IPS-15b (cell line): ENCODE measurements around the gene EYS.
"Not testable (repeated sequence)": the region's sequence is repeated elsewhere in the genome, so short reads cannot be mapped to it uniquely, and the experiment has no call there.

ENCODE experiments used
- H3K27me3 ChIP-seq: one replicate; pipeline ENCODE4 v1.6.1; 2013; ENCODE audit warnings: low read length; ENCODE audit not compliant: control insufficient read depth, insufficient read depth
- H3K36me3 ChIP-seq: one replicate; pipeline ENCODE4 v1.6.1; 2013; ENCODE audit warnings: low read length; ENCODE audit not compliant: control insufficient read depth, insufficient read depth
- H3K4me1 ChIP-seq: one replicate; pipeline ENCODE4 v1.6.1; 2013; ENCODE audit warnings: mild to moderate bottlenecking, low read length; ENCODE audit not compliant: control insufficient read depth, insufficient read depth
- H3K4me3 ChIP-seq: one replicate; pipeline ENCODE4 v1.5.1; 2013; ENCODE audit warnings: low read depth, low read length
- H3K9ac ChIP-seq: one replicate; pipeline ENCODE4 v1.6.1; 2013; ENCODE audit warnings: low read depth, mild to moderate bottlenecking, low read length
- H3K9me3 ChIP-seq: one replicate; pipeline ENCODE4 v1.6.1; 2013; ENCODE audit warnings: mild to moderate bottlenecking, low read length; ENCODE audit not compliant: control insufficient read depth, insufficient read depth

The EYS gene

DNA sequence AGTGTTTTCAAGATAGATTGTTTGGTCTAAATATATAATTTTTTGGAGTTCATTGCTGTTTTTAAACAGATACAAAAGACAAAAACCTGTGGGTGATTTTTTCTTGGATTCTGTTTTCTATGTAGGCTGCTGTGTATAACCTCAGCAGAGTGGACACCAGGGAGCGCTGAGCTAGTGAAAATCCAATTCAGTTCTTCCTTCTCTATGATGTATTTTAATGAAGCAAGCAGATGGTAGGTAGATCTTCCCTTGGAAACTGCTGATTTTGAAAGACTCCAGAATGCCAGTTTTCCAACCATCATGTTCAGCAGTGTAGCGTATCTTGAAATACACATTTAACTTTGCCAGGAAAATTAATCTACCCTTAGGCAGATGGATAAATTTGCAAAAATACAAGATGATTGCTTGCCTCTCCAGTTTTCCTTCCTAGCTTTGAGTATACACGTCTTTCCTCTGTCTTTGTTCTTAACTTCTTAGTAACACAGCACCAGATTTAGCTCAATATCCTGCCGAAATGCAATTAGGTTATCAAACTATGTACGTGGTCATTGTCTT is 1893.4 kb downstream of the EYS start:
- Histone ChIP-seq H3K27me3 (no peaks in the 10 kb centered on the region), H3K9me3 (no peaks in the 10 kb centered on the region), H3K4me1 (no peaks in the 10 kb centered on the region), H3K36me3 (no peaks in the 10 kb centered on the region), H3K9ac (no peak overlapping the region), H3K4me3 (no peak overlapping the region)

DNA sequence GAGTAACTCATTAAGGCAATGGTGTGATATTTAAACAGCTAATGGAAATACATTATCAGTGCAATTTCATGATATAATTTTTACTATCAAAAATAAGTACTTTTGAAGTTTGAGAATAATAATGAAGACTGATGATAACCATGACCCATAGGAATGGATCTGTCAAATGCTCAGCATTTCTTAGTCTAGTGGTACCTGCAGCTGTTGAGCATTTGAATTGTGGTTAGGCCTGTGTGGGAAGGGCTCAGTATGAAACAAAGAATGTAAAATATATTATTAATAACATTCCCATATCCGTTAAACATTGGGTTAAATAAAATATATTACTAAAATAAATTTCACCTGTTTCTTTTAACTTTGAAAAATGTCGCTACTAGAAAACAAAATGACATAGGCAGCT is 1898.5 kb downstream of the EYS start:
- H3K4me1 ChIP-seq: no peaks in the 10 kb centered on the region
- no peaks in the 10 kb centered on the region for H3K9me3 ChIP-seq
- H3K27me3 ChIP-seq: no peaks in the 10 kb centered on the region
- H3K4me3 ChIP-seq: no peak overlapping the region
- no peak overlapping the region for H3K9ac ChIP-seq
- H3K36me3 ChIP-seq: no peaks in the 10 kb centered on the region

DNA sequence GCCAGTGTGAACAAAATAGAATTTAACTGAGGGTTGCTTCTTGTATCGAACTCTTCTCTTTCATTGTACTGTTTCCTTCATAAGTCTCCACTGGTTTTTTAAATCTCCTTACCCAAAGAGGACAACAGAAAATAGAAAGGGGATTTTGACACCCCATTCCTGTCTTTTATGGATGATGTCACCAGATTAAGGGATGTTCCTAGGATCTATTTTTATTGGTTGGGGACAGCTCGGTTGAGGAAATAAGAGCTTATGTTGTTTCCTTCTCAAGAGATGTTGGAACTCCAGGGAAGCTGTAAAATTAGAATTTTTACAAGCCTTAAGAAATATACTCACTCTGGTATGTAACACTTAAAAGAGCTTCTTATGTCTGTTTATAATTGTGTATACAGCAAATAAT is 1900.0 kb downstream of the EYS start:
- Histone ChIP-seq H3K36me3 (no peaks in the 10 kb centered on the region), H3K9me3 (no peaks in the 10 kb centered on the region), H3K4me1 (no peaks in the 10 kb centered on the region), H3K27me3 (no peaks in the 10 kb centered on the region), H3K4me3 (no peak overlapping the region), H3K9ac (no peak overlapping the region)

DNA sequence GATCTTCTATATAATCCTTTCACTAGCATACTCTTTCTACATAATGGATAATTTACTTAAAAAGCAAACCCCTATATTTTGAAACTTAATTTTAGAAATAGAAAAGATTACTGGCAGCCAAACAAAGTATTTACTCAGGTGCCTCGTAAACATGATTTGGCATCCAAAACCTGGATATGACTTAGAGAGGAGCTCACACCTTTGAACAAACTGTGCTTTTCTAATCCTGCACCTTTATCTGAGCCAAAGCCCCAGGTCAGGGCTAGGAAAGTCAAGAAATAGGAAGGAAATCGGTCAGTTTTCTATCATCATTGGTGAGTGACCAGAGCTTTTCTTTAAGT is 1900.5 kb downstream of the EYS start:
- H3K9ac ChIP-seq: no peak overlapping the region
- H3K9me3 ChIP-seq: no peaks in the 10 kb centered on the region
- no peaks in the 10 kb centered on the region for H3K27me3 ChIP-seq
- H3K4me1 ChIP-seq: no peaks in the 10 kb centered on the region
- H3K4me3 ChIP-seq: no peak overlapping the region
- H3K36me3 ChIP-seq: no peaks in the 10 kb centered on the region

DNA sequence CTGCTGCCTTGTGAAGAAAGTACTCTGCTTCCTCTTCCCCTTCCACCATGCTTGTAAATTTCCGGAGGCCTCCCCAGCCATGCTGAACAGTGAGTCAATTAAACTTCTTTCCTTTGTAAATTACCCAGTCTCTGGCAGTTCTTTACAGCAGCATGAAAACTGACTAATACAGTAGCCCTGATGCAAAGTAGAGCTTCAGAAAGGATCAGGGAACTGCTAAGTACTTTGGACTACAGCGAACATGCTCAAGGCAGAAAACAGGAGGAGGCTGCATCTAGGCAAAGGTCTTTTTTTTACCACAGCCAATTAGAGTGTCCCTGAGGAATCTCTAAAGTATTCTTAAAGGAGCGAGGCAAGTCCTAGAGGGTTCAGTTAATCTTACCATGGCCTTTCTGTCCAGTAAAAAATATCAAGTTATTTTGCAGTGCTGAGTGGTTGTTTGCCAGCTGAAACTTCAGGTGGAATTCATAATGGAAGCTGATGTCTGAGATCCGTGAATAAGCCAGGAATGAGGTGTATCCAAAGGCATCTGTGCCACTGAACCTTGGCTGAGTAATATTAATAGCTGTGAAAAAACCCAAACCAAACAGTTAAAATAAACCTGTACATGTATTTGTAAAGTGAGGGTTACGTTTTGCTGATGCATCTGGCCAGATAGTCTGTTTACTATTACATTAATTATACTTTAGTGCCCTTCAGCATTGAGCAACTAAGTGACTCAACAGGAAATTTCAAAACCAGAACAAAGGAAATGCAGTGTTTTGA is 1901.0 kb downstream of the EYS start:
- H3K4me3 ChIP-seq: no peak overlapping the region
- H3K4me1 ChIP-seq: no peaks in the 10 kb centered on the region
- no peaks in the 10 kb centered on the region for H3K36me3 ChIP-seq
- no peaks in the 10 kb centered on the region for H3K27me3 ChIP-seq
- no peaks in the 10 kb centered on the region for H3K9me3 ChIP-seq
- H3K9ac ChIP-seq: no peak overlapping the region

DNA sequence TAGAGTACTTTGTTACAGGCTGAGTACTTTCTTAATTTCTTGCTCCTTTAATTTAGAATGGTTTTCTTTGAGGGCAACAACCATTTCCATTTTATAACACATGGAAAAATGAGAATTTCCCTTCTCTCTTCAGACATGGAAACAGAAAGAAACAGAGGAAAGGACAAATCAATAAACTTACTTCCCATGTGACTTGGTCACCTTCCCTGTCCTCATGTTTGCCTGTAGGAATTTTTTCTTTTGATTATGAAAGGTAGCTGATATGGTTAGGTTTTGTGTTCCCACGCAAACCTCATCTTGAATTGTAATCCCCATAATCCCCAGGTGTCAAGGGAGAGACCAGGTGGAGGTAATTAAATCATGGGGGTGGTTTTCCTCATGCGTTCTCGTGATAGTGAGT is 1901.7 kb downstream of the EYS start:
- H3K4me1 ChIP-seq: no peaks in the 10 kb centered on the region
- H3K9ac ChIP-seq: no peak overlapping the region
- no peaks in the 10 kb centered on the region for H3K9me3 ChIP-seq
- no peaks in the 10 kb centered on the region for H3K27me3 ChIP-seq
- no peak overlapping the region for H3K4me3 ChIP-seq
- H3K36me3 ChIP-seq: no peaks in the 10 kb centered on the region

DNA sequence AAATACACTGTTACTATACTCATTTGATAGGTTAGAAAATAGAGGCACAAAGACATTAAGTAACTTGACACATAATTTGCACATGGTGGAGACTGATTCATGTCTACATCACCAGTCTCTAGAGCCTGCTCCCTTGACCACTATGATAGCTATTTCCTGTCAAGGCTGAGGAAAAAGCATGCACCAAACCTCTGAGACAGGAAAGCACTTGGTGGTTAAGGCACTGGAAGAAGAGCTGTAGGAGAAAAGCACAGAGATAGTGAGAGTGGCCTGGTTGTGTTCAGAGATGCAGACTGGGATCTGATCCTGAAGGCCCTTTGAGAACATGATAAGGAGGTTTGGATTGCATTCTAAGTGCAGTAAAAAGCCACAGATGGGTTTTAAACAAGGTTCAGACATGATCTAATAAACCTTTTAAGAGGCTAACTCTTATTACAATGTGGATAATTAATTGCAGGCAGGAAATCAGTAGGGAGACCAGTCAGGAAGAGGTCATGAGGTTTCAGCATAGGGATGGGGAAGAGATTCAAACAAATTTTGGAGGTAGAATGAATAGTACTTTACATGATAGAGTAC is 1902.6 kb downstream of the EYS start:
- no peaks in the 10 kb centered on the region for H3K4me1 ChIP-seq

DNA sequence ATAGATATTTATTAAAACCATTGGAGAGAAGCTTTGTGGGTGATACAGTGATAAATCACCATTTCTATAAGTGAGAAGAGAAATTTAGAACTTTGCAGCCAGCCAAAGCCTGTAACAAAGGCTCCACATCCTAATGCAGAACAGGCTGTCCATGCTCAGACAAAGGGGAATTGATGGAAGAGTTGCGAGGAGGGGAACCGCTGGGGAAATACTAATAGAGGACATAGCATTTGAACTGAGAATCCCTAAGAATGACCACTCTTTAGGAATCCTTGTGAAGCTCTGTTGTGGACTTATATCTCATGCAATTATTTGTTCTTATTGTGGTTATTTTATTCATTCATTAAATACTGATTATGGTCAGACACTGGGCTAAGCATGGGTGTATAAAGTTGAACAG is 1903.7 kb downstream of the EYS start:
- Histone ChIP-seq H3K4me3 (no peak overlapping the region), H3K36me3 (no peaks in the 10 kb centered on the region), H3K9me3 (no peaks in the 10 kb centered on the region), H3K4me1 (no peaks in the 10 kb centered on the region), H3K27me3 (no peaks in the 10 kb centered on the region), H3K9ac (no peak overlapping the region)

More for the DNA sequence above, 1902.6 kb downstream of the EYS start:
- no peaks in the 10 kb centered on the region for H3K27me3 ChIP-seq
- H3K36me3 ChIP-seq: no peaks in the 10 kb centered on the region
- no peak overlapping the region for H3K9ac ChIP-seq
- no peak overlapping the region for H3K4me3 ChIP-seq
- no peaks in the 10 kb centered on the region for H3K9me3 ChIP-seq

DNA sequence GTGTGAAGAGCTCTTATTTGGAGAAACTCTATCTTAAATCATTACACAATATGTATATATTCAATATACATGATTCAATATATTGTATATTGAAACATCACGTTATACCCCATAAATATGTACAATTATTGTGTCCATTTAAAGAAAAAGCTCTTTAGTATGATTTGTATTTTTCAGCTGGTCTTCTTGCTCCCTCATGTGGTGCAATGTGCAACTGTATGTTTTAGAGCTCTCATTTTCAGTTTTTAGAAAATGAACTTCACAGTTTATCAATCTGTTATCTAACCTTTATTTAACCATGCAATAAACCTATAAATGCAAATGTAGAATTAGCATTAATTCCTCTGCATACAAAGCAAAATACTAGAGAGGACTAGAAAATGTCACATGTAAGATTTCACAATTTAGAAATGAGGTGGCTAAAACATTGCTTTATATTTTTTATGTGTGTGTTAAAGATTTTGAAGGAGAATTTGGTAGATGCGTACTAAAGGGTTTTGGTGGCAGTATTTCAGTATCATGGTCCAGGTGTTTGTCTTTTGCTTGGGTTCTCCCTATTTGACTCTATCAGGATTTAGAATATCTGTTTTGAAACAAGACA is 1904.3 kb downstream of the EYS start:
- Histone ChIP-seq H3K9me3 (no peaks in the 10 kb centered on the region), H3K27me3 (no peaks in the 10 kb centered on the region), H3K4me3 (no peak overlapping the region), H3K4me1 (no peaks in the 10 kb centered on the region), H3K9ac (no peak overlapping the region), H3K36me3 (no peaks in the 10 kb centered on the region)

DNA sequence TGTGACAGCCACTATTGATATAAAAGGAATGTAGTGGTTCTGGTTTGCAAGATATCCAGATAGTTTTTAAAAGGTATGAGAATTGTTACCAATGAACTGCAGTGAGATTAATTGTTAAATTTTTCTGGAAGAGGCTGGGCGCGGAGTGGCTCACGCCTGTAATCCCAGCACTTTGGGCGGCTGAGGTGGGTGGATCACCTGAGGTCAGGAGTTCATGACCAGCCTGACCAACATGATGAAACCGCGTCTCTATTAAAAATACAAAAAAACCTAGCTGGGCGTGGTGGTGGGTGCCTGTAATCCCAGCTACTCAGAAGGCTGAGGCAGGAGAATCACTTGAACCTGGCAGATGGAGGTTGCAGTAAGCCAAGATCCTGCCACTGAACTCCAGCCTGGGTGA is 1906.6 kb downstream of the EYS start:
- not testable (repeated sequence) for H3K4me3 ChIP-seq, H3K27me3 ChIP-seq, H3K36me3 ChIP-seq, H3K9me3 ChIP-seq, H3K9ac ChIP-seq, H3K4me1 ChIP-seq

DNA sequence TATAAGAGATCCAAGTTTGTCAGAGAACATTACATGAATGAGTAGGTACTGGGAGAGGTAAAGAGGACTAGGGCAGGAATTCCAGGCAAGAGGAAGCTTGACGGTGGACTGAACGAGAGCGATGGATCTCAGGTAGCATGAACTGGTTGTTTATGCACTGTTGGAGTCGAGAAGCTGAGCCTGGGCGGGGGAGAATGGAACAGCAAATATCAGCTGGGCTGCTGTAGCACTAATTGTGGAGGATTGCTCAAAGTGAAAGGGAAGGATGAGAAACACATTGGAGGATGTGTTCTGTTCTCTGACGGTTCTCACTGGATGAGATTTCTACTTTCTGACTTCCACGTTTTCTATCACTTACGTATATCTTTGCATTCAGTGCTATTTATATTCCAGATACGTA is 1907.2 kb downstream of the EYS start:
- Histone ChIP-seq H3K36me3 (no peaks in the 10 kb centered on the region), H3K4me3 (no peak overlapping the region), H3K4me1 (no peaks in the 10 kb centered on the region), H3K9me3 (no peaks in the 10 kb centered on the region), H3K9ac (no peak overlapping the region), H3K27me3 (no peaks in the 10 kb centered on the region)

DNA sequence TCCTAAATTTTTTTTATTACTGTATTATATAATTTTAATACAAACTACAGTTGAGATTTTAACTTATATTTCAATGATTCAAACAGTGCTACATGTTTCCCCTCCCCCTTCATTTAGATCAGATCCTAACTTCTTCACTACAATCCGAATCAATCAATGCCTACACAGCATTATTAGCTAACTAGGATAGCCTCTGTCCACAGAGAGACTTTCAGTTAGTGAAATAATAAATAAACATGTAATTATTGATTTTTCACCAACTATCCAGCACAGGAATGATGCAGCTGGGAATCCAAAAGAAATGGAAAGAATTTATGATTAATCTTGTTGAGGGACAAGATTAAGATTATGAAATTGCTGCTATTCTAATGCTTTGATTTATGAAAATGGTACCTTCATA is 1907.7 kb downstream of the EYS start:
- Histone ChIP-seq H3K9ac (no peak overlapping the region), H3K4me3 (no peak overlapping the region), H3K36me3 (no peaks in the 10 kb centered on the region), H3K4me1 (no peaks in the 10 kb centered on the region), H3K9me3 (no peaks in the 10 kb centered on the region), H3K27me3 (no peaks in the 10 kb centered on the region)
